HCT116 (cell line): ENCODE measurements around the gene ZNF521. TPM values are rescaled to one million over a fixed set of nuclear protein-coding genes. Genes with fewer than 3 reads are reported as not detected.
"Not testable (repeated sequence)": the region's sequence is repeated elsewhere in the genome, so short reads cannot be mapped to it uniquely, and the experiment has no call there.

ENCODE experiments used
- ATAC-seq: fragments of 200-7000 bp; cut with Tn5 transposase; 2 replicates; pipeline ENCODE4 v1.9.1; 2020; ENCODE audit warnings: mild to moderate bottlenecking, moderate library complexity
- BruUV-seq: library from RNA; stranded (reverse); fragments of 400-500 nt; replicated peaks from 2 replicates; lab custom pipeline; 2021; lab: Mats Ljungman, UMichigan
- CTCF ChIA-PET: fragments of 300-600 bp; sonication (Branson Sonifier 250); formaldehyde crosslinking; loops from one replicate; lab custom pipeline; 2021; ENCODE audit warnings: antibody characterized with exemption; lab: Charles Lee
- POLR2A ChIA-PET: fragments of 300-600, 350-600 bp; sonication (Branson Sonifier 250); formaldehyde crosslinking; loops from one replicate; lab custom pipeline; 2021; ENCODE audit warnings: antibody characterized with exemption; lab: Charles Lee
- RAD21 ChIA-PET, 2 experiments: fragments of 300-600 bp; sonication (Branson Sonifier 250); formaldehyde crosslinking; loops; one replicate each; lab custom pipeline; 2023; ENCODE audit warnings: low total read pairs in 2 of 2; ENCODE audit not compliant: uncharacterized antibody in 2 of 2, unreplicated experiment in 2 of 2, low non-redundant PET in 1 of 2; lab: Charles Lee
- DNase-seq: peaks from one replicate; pipeline ENCODE4 v3.0.0-alpha.2; 2010; ENCODE audit warnings: low read depth, low spot score
- H2AFZ ChIP-seq: fragments of 200-600 bp; shearing (Covaris generic), sonication (generic); 2 replicates; pipeline ENCODE4 v1.6.1; 2017; ENCODE audit warnings: low read depth, mixed run types, mixed read lengths, antibody characterized with exemption, low read length; ENCODE audit not compliant: poor library complexity, severe bottlenecking
- H3K27ac ChIP-seq: 2 replicates; pipeline ENCODE4 v1.5.1; 2012; ENCODE audit warnings: low read depth, low read length
- H3K27me3 ChIP-seq: fragments of 200-600 bp; sonication (generic); 2 replicates; pipeline ENCODE4 v1.6.1; 2016; ENCODE audit warnings: mixed run types, low read length, mixed read lengths; ENCODE audit not compliant: insufficient read depth
- H3K36me3 ChIP-seq, 2 experiments: fragments of 200-500 bp in 1 of 2; fragments of 200-600 bp in 1 of 2; sonication (Bioruptor generic) in 1 of 2; sonication (generic) in 1 of 2; 2 replicates each; pipeline versions ENCODE4 v1.5.1 to v1.6.1; 2014 to 2016; ENCODE audit warnings: low read length in 2 of 2, inconsistent platforms in 1 of 2, mixed read lengths in 1 of 2, mixed run types in 1 of 2; ENCODE audit not compliant: insufficient read depth in 2 of 2, control insufficient read depth in 1 of 2
- H3K4me1 ChIP-seq, 2 experiments: fragments of 200-600 bp in 1 of 2; sonication (generic) in 1 of 2; 2 replicates each; pipeline versions ENCODE4 v1.5.1 to v1.6.1; 2012 to 2017; ENCODE audit warnings: low read length in 2 of 2, inconsistent platforms in 1 of 2, mild to moderate bottlenecking in 1 of 2, mixed read lengths in 1 of 2, mixed run types in 1 of 2, moderate library complexity in 1 of 2; ENCODE audit not compliant: insufficient read depth in 2 of 2, control insufficient read depth in 1 of 2
- H3K4me2 ChIP-seq: fragments of 200-600 bp; sonication (generic); 2 replicates; pipeline ENCODE4 v1.6.1; 2017; ENCODE audit warnings: mixed run types, low read length, mixed read lengths
- H3K4me3 ChIP-seq, 2 experiments: fragments of 200-600 bp in 1 of 2; sonication (generic) in 1 of 2; replicated peaks in 1 of 2; 2 replicates each; pipeline ENCODE4 v1.5.1; 2011 to 2016; ENCODE audit warnings: low read length in 2 of 2, control low read depth in 1 of 2, low read depth in 1 of 2, mild to moderate bottlenecking in 1 of 2, mixed read lengths in 1 of 2, mixed run types in 1 of 2
- H3K79me2 ChIP-seq: fragments of 200-600 bp; sonication (generic); 2 replicates; pipeline ENCODE4 v1.6.1; 2017; ENCODE audit warnings: mild to moderate bottlenecking, mixed run types, low read length, moderate library complexity, mixed read lengths; ENCODE audit not compliant: insufficient read depth
- H3K9ac ChIP-seq: fragments of 200-600 bp; sonication (generic); 2 replicates; pipeline ENCODE4 v1.6.1; 2016; ENCODE audit warnings: low read length, mixed read lengths
- H3K9me2 ChIP-seq: fragments of 200-600 bp; sonication (generic), shearing (Covaris generic); 2 replicates; pipeline ENCODE4 v1.6.1; 2017; ENCODE audit warnings: mixed run types, mild to moderate bottlenecking, moderate library complexity; ENCODE audit not compliant: insufficient read depth
- H3K9me3 ChIP-seq, 2 experiments: fragments of 200-500 bp in 1 of 2; fragments of 200-600 bp in 1 of 2; sonication (Bioruptor generic) in 1 of 2; sonication (generic) in 1 of 2; 2 replicates each; pipeline ENCODE4 v1.6.1; 2014 to 2017; ENCODE audit warnings: low read length in 2 of 2, mixed read lengths in 2 of 2, inconsistent platforms in 1 of 2, low read depth in 1 of 2, mild to moderate bottlenecking in 1 of 2, mixed run types in 1 of 2, moderate library complexity in 1 of 2; ENCODE audit not compliant: control insufficient read depth in 1 of 2, insufficient read depth in 1 of 2
- H4K20me1 ChIP-seq: fragments of 200-600 bp; sonication (generic), shearing (Covaris generic); 2 replicates; pipeline ENCODE4 v1.6.1; 2017; ENCODE audit warnings: mixed run types, mild to moderate bottlenecking, moderate library complexity; ENCODE audit not compliant: insufficient read depth
- POLR2A ChIP-seq: IDR thresholded peaks from 2 replicates; pipeline ENCODE4 v1.7.0; 2011; ENCODE audit warnings: borderline replicate concordance; ENCODE audit not compliant: insufficient read depth, insufficient read length; ENCODE audit errors: extremely low read depth
- SP1 ChIP-seq: IDR thresholded peaks from 2 replicates; pipeline ENCODE4 v1.6.1; 2012; ENCODE audit warnings: low read depth
- ZBTB33 ChIP-seq: IDR thresholded peaks from 2 replicates; pipeline ENCODE4 v1.6.1; 2011; ENCODE audit warnings: mild to moderate bottlenecking, low read length, moderate library complexity; ENCODE audit not compliant: insufficient replicate concordance; ENCODE audit errors: extremely low read depth
- intact Hi-C: fragments of 100-400 bp; cut with micrococcal nuclease; formaldehyde crosslinking; loops from 2 replicates; pipeline ENCODE4 v1.10.0; 2022
- total RNA-seq: library from RNA; stranded (reverse); gene quantifications from one replicate; pipeline ENCODE4 v1.2.1, GENCODE V29; 2021; ENCODE audit not compliant: unreplicated experiment

Gene ZNF521
- total RNA-seq, 1 experiment from 2014 or later, result 0.10 TPM

- Histone ChIP-seq H3K9me3 (no peaks in the 10 kb centered on the region), H3K79me2 (no peaks in the 10 kb centered on the region), H3K9me2 (no peaks in the 10 kb centered on the region), H3K27me3 (no peaks in the 10 kb centered on the region), H2AFZ (no peak overlapping the region), H3K4me3 (no peak overlapping the region), H3K4me2 (no peak overlapping the region), H4K20me1 (no peaks in the 10 kb centered on the region), H3K9ac (no peak overlapping the region), H3K36me3 (no peaks in the 10 kb centered on the region), H3K27ac (no peak overlapping the region), H3K4me1 (no peaks in the 10 kb centered on the region)
- DNase-seq (no peak), ATAC-seq (no peak)
- TF ChIP-seq SP1, result no peak
- TF ChIP-seq POLR2A, result no peak
- no peak for TF ChIP-seq ZBTB33
- intact Hi-C loops, result no loop called here
- ChIA-PET POLR2A (no interaction called here), RAD21 (no interaction called here), CTCF (no interaction called here)
- no TSS peak for BruUV-seq
Observed at GRCh38 chr18:25033747-25034471, 318.1 kb downstream of the ZNF521 start.

- H3K27me3 ChIP-seq, DNase-seq, H3K27ac ChIP-seq, H3K4me1 ChIP-seq, H3K9ac ChIP-seq, H3K79me2 ChIP-seq, RAD21 ChIA-PET, POLR2A ChIA-PET, H3K4me2 ChIP-seq, H4K20me1 ChIP-seq, CTCF ChIA-PET, ATAC-seq, H3K9me2 ChIP-seq, H3K9me3 ChIP-seq, H2AFZ ChIP-seq, H3K36me3 ChIP-seq, intact Hi-C loops, BruUV-seq, H3K4me3 ChIP-seq: not testable (repeated sequence)
Observed at GRCh38 chr18:25033175-25033574, 318.8 kb downstream of the ZNF521 start.
